HepG2 (cell line): ENCODE results near the gene MRPS31.

Source experiments
- ETV6 ChIP-seq: sonication (generic); formaldehyde crosslinking; conservative IDR thresholded peaks from 2 replicates; pipeline ENCODE4 v1.4.0; 2020; ENCODE audit warnings: missing genetic modification reagents
- NAIF1 ChIP-seq: sonication (generic); formaldehyde crosslinking; IDR thresholded peaks from 2 replicates; pipeline ENCODE4 v1.5.0; 2020; ENCODE audit warnings: mild to moderate bottlenecking, missing genetic modification reagents, borderline replicate concordance
- NFE2L1 ChIP-seq: sonication (generic); formaldehyde crosslinking; IDR thresholded peaks from 2 replicates; pipeline ENCODE4 v1.4.0; 2020; ENCODE audit warnings: missing genetic modification reagents, mild to moderate bottlenecking, borderline replicate concordance
- PHF8 ChIP-seq: sonication (generic); formaldehyde crosslinking; IDR thresholded peaks from 2 replicates; pipeline ENCODE4 v1.5.0; 2020; ENCODE audit warnings: missing genetic modification reagents
- POLR2A ChIP-seq, 2 experiments: IDR thresholded peaks; 2 replicates each; pipeline ENCODE4 v1.6.1; 2011; ENCODE audit warnings: low read depth in 2 of 2, low read length in 2 of 2, mild to moderate bottlenecking in 1 of 2, moderate library complexity in 1 of 2; ENCODE audit not compliant: insufficient read depth in 1 of 2
- POLR2AphosphoS5 ChIP-seq: IDR thresholded peaks from 2 replicates; pipeline ENCODE4 v1.6.1; 2012; ENCODE audit warnings: low read depth, low read length
- THAP9 ChIP-seq: sonication (generic); formaldehyde crosslinking; IDR thresholded peaks from 2 replicates; pipeline ENCODE4; 2020; ENCODE audit warnings: missing genetic modification reagents, mild to moderate bottlenecking, borderline replicate concordance
- ZBTB34 ChIP-seq: sonication (generic); formaldehyde crosslinking; IDR thresholded peaks from 2 replicates; pipeline ENCODE4 v1.8.0; 2022; ENCODE audit warnings: mild to moderate bottlenecking, missing genetic modification reagents
- ZBTB4 ChIP-seq: sonication (generic); formaldehyde crosslinking; IDR thresholded peaks from 2 replicates; pipeline ENCODE4 v1.4.0; 2020; ENCODE audit warnings: missing genetic modification reagents, mild to moderate bottlenecking, borderline replicate concordance
- ZBTB43 ChIP-seq: sonication (generic); formaldehyde crosslinking; conservative IDR thresholded peaks from 2 replicates; pipeline ENCODE4 v1.4.0; 2020; ENCODE audit warnings: missing genetic modification reagents
- ZBTB7A ChIP-seq: sonication (generic); formaldehyde crosslinking; IDR thresholded peaks from 2 replicates; pipeline ENCODE4 v1.8.0; 2022; ENCODE audit warnings: mild to moderate bottlenecking, missing genetic modification reagents
- ZFYVE20 ChIP-seq: sonication (generic); formaldehyde crosslinking; IDR thresholded peaks from 2 replicates; pipeline ENCODE4 v1.8.0; 2023; ENCODE audit warnings: low read depth, mild to moderate bottlenecking, moderate library complexity, missing genetic modification reagents, borderline replicate concordance

- TF ChIP-seq ZBTB7A, result no peak
- TF ChIP-seq ZBTB4 (CRISPR knock-in tag), result no peak
- no peak for TF ChIP-seq ZBTB43 (CRISPR knock-in tag)
- no peak for TF ChIP-seq ZBTB34 (CRISPR knock-in tag)
- no peak for TF ChIP-seq ZFYVE20 (CRISPR knock-in tag)
- TF ChIP-seq NAIF1, result no peak
- no peak for TF ChIP-seq NFE2L1 (CRISPR knock-in tag)
- TF ChIP-seq PHF8 (CRISPR knock-in tag), result no peak
- TF ChIP-seq ETV6 (CRISPR knock-in tag), result no peak
- TF ChIP-seq POLR2AphosphoS5, result no peak
- no peak for TF ChIP-seq POLR2A (IDR thresholded peaks at IDR 0.05; ENCODE audit: insufficient read depth in 1 of 2, low read depth in 2 of 2, low read length in 2 of 2)
- TF ChIP-seq THAP9 (CRISPR knock-in tag), result no peak
These were observed 419 bp downstream of the MRPS31 start for GRCh38 chr13:40770609-40770933.
